ENCODE data around the gene ASB7. TPM values are rescaled to one million over a fixed set of nuclear protein-coding genes. Genes with fewer than 3 reads are reported as not detected.

The ASB7 gene
- total RNA-seq, 4 donors from 2014 or later = 8.2 to 13.4 (median 10.8) TPM

GRCh38 chr15:100597862-100598261, 4.5 kb upstream of the ASB7 start:
- peaks cover 51% of the 10 kb centered on the region for H3K4me1 ChIP-seq
- WGBS = 78% methylated on average over 3 of the region's 3 CpGs
- DNase-seq (ENCODE audit: low spot score in 2 of 2) = no peak
- no peak overlapping the region for H3K27ac ChIP-seq
- no peaks in the 10 kb centered on the region for H3K27me3 ChIP-seq
- no peaks in the 10 kb centered on the region for H3K9me3 ChIP-seq
- TF ChIP-seq POLR2A (IDR thresholded peaks at IDR 0.05) (no peak), EP300 (IDR thresholded peaks at IDR 0.05) (no peak), POLR2AphosphoS5 (IDR thresholded peaks at IDR 0.05) (no peak)
- TF ChIP-seq, protein P1, sequence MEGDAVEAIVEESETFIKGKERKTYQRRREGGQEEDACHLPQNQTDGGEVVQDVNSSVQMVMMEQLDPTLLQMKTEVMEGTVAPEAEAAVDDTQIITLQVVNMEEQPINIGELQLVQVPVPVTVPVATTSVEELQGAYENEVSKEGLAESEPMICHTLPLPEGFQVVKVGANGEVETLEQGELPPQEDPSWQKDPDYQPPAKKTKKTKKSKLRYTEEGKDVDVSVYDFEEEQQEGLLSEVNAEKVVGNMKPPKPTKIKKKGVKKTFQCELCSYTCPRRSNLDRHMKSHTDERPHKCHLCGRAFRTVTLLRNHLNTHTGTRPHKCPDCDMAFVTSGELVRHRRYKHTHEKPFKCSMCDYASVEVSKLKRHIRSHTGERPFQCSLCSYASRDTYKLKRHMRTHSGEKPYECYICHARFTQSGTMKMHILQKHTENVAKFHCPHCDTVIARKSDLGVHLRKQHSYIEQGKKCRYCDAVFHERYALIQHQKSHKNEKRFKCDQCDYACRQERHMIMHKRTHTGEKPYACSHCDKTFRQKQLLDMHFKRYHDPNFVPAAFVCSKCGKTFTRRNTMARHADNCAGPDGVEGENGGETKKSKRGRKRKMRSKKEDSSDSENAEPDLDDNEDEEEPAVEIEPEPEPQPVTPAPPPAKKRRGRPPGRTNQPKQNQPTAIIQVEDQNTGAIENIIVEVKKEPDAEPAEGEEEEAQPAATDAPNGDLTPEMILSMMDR (IDR thresholded peaks at IDR 0.05) = no peak
- no peak overlapping the region for H3K4me3 ChIP-seq
- no peaks in the 10 kb centered on the region for H3K36me3 ChIP-seq

GRCh38 chr15:100598655-100599054, 3.7 kb upstream of the ASB7 start:
- no peak for DNase-seq (ENCODE audit: low spot score in 2 of 2)
- 100% methylated on average over 1 of the region's 1 CpG for WGBS
- no peak overlapping the region for H3K27ac ChIP-seq
- H3K27me3 ChIP-seq = no peaks in the 10 kb centered on the region
- no peaks in the 10 kb centered on the region for H3K9me3 ChIP-seq
- H3K4me1 ChIP-seq = peaks cover 59% of the 10 kb centered on the region
- TF ChIP-seq, protein P1 (IDR thresholded peaks at IDR 0.05) = no peak
- TF ChIP-seq POLR2AphosphoS5 (IDR thresholded peaks at IDR 0.05) (no peak), EP300 (IDR thresholded peaks at IDR 0.05) (no peak)
- H3K36me3 ChIP-seq = no peaks in the 10 kb centered on the region
- H3K4me3 ChIP-seq = no peak overlapping the region

- Histone ChIP-seq H3K27ac (peak overlapping the region; percentile 84), H3K27me3 (no peaks in the 10 kb centered on the region), H3K9me3 (no peaks in the 10 kb centered on the region), H3K4me3 (peak overlapping the region; percentile 84), H3K4me1 (peaks cover 59% of the 10 kb centered on the region), H3K36me3 (no peaks in the 10 kb centered on the region)
- TF ChIP-seq POLR2A (IDR thresholded peaks at IDR 0.05) (no peak), EP300 (IDR thresholded peaks at IDR 0.05) (no peak), POLR2AphosphoS5 (IDR thresholded peaks at IDR 0.05) (no peak)
- TF ChIP-seq, protein P1 (IDR thresholded peaks at IDR 0.05) = no peak
- WGBS = 1% methylated on average over 10 of the region's 10 CpGs
- DNase-seq (ENCODE audit: low spot score in 2 of 2) = no peak
Measured at GRCh38 chr15:100601163-100601562, 1.2 kb upstream of the ASB7 start.

DNA sequence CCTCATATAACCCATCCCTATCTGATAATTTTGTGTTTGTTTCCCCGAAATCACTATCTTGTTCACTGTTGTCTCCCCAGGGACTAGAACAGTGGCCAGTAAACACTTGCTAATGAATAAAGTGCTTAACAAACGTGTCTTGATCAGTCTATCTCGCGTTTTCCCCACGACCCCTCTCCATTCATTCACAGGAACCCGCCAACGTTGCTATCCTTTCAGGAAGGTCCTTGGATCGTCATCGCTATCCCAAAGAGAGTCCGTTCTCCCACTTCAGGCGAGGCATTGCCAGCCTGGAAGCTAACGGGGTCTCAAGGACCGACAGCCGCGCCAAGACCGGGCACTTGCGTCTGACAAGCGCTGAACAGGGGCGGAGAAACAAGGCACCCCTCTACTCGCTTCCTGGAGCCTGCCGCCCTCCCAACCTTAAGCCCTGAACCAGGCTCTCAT, 749 bp upstream of the ASB7 start:
- DNase-seq (ENCODE audit: low spot score in 2 of 2) = no peak
- Histone ChIP-seq H3K4me3 (peak overlapping the region; percentile 84), H3K4me1 (peaks cover 54% of the 10 kb centered on the region), H3K9me3 (no peaks in the 10 kb centered on the region), H3K36me3 (peaks cover 1% of the 10 kb centered on the region), H3K27me3 (no peaks in the 10 kb centered on the region), H3K27ac (peak overlapping the region; percentile 84)
- under 1% methylated on average over 21 of the region's 21 CpGs for WGBS
- TF ChIP-seq POLR2A (IDR thresholded peaks at IDR 0.05) (no peak), POLR2AphosphoS5 (IDR thresholded peaks at IDR 0.05) (no peak), EP300 (IDR thresholded peaks at IDR 0.05) (no peak)
- TF ChIP-seq, protein P1 (IDR thresholded peaks at IDR 0.05) = no peak

DNA sequence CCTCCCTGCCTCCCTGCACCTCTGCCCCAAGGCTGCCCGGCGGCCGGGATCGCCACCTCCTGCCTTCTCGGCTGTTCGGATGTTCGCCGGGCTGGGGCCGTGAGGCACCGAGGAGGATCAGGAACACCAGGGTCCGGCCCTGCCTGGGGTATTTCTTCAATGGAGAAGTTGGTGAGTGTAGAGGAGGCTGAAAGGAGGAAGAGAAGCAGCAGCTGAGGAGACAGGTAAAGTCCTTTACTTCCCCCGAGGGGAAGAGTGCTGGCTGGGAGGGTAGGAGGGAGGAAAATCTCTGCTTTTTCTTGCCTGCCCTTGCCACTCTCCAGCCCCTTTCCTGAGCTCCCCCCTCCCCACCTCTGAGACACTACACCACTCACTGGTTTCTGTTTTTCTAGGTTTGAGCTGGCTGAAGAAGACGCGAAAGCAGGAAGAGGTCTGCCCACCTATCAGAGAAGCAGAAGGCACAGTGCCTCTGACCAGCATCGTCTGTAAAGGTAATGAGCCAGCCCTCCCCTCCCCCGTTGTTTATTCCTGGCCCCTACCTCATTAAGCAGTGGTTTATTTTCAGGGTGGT, 519 bp downstream of the ASB7 start:
- TF ChIP-seq POLR2AphosphoS5 (IDR thresholded peaks at IDR 0.05) (no peak), POLR2A (IDR thresholded peaks at IDR 0.05) (no peak), EP300 (IDR thresholded peaks at IDR 0.05) (no peak)
- TF ChIP-seq, protein P1 (IDR thresholded peaks at IDR 0.05) = no peak
- Histone ChIP-seq H3K27me3 (no peaks in the 10 kb centered on the region), H3K9me3 (no peaks in the 10 kb centered on the region), H3K36me3 (peaks cover 8% of the 10 kb centered on the region), H3K27ac (peak overlapping the region; percentile 79), H3K4me3 (peak overlapping the region; percentile 84), H3K4me1 (peaks cover 43% of the 10 kb centered on the region)
- 1% methylated on average over 16 of the region's 16 CpGs for WGBS
- DNase-seq (ENCODE audit: low spot score in 2 of 2) = peak in 1 of 2 donors; percentile 87

Measured in suprapubic skin (tissue), 4 donors.